Subcutaneous abdominal adipose tissue (tissue), 5 donors: Measurements from ENCODE around the gene CORO7.
"Not testable (repeated sequence)": the region's sequence is repeated elsewhere in the genome, so short reads cannot be mapped to it uniquely, and the experiment has no call there.

Source experiments
- H3K27ac ChIP-seq: one replicate; pipeline ENCODE4 v1.7.0; 2013; ENCODE audit warnings: low read depth, mild to moderate bottlenecking, inconsistent platforms, low read length, moderate library complexity
- H3K27me3 ChIP-seq, 5 donors: one replicate each; pipeline ENCODE4 v1.7.0; 2013; ENCODE audit warnings: low read length in 5 of 5, inconsistent platforms in 1 of 5; ENCODE audit not compliant: control insufficient read depth in 5 of 5, insufficient read depth in 4 of 5
- H3K36me3 ChIP-seq, 5 donors: one replicate each; pipeline ENCODE4 v1.7.0; 2013; ENCODE audit warnings: low read length in 5 of 5; ENCODE audit not compliant: control insufficient read depth in 5 of 5, insufficient read depth in 5 of 5
- H3K4me1 ChIP-seq, 5 donors: one replicate each; pipeline ENCODE4 v1.7.0; 2013; ENCODE audit warnings: low read length in 5 of 5, mild to moderate bottlenecking in 3 of 5, moderate library complexity in 1 of 5; ENCODE audit not compliant: control insufficient read depth in 5 of 5, insufficient read depth in 5 of 5
- H3K4me3 ChIP-seq, 5 donors: one replicate each; pipeline ENCODE4 v1.7.0; 2013; ENCODE audit warnings: low read length in 5 of 5, low read depth in 1 of 5
- H3K9ac ChIP-seq, 5 donors: one replicate each; pipeline ENCODE4 v1.7.0; 2013; ENCODE audit warnings: low read length in 5 of 5, mild to moderate bottlenecking in 4 of 5, moderate library complexity in 3 of 5
- H3K9me3 ChIP-seq, 5 donors: one replicate each; pipeline ENCODE4 v1.7.0; 2013; ENCODE audit warnings: low read length in 5 of 5; ENCODE audit not compliant: control insufficient read depth in 5 of 5
- donor health status: healthy.
- donor health status: healthy.
- donor health status: healthy.
- donor health status: healthy.
- donor health status: healthy.

The CORO7 gene

DNA sequence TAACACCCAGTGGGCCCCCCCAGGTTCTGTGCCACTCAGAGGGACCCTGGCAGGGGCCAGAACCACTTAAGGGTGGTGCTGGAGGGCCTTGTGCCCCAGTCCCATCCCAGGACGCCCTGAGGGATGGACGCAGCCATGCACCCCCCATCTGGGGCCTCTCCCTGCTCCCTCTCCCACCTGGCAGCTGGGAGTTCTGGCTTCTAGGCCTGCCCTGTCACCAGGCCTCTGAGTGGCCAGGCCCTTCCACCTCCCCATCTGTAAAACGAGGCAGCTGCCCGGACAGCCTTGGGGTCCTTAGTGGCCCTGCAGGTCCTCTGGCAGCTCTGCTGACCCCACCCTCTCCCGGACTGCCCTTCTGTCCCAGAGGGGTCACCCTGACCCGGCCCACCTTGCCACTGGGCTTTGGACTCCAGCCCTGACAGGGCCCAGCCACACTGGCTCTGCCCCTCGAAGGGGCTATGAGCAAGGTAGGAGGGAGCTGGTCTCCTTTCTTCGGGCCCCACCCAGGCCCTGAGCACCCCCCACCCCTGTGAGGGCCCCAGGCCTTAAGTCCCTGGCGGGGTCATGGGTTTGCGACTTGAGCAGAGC is 77.6 kb downstream of the CORO7 start:
- H3K4me1 ChIP-seq = peaks cover 0 to 12% (median 0%) of the 10 kb centered on the region in 5 donors
- H3K9me3 ChIP-seq = no peaks in the 10 kb centered on the region
- no peaks in the 10 kb centered on the region for H3K27me3 ChIP-seq
- H3K36me3 ChIP-seq = peaks cover 0 to 59% (median 36%) of the 10 kb centered on the region in 5 donors
- peak overlapping the region in 1 of 5 donors; percentile 31 for H3K9ac ChIP-seq
- H3K4me3 ChIP-seq = no peak overlapping the region
- H3K27ac ChIP-seq = no peak overlapping the region

DNA sequence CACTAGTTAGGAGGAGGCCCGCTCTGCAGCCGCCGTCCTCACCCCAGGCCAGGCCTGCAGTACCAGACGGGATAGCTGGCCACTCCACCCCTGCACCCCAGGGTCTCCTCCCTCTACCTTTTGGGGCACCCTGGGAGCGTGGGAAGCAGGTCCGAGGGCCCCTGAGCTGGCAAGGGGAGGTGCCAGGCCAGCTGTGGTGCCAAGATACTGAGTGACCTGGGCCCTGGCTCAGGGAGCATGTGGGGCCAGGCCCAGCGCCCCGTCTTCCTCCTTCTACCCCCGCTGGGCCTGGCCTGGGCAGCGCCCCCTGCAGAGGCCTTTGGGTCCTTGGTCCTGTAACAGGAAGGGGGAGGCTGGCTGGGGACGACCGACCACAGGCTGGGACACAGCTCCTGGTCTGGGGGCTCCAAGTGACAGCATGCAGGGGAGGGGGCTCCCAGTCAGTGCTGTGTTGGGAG is 78.2 kb downstream of the CORO7 start:
- Histone ChIP-seq H3K9ac (peak overlapping the region in 1 of 5 donors; percentile 31), H3K36me3 (peaks cover 0 to 64% (median 38%) of the 10 kb centered on the region in 5 donors), H3K4me1 (peaks cover 0 to 6% (median 0%) of the 10 kb centered on the region in 5 donors), H3K27me3 (peaks cover 0 to 2% (median 0%) of the 10 kb centered on the region in 5 donors), H3K27ac (no peak overlapping the region), H3K4me3 (no peak overlapping the region), H3K9me3 (no peaks in the 10 kb centered on the region)

DNA sequence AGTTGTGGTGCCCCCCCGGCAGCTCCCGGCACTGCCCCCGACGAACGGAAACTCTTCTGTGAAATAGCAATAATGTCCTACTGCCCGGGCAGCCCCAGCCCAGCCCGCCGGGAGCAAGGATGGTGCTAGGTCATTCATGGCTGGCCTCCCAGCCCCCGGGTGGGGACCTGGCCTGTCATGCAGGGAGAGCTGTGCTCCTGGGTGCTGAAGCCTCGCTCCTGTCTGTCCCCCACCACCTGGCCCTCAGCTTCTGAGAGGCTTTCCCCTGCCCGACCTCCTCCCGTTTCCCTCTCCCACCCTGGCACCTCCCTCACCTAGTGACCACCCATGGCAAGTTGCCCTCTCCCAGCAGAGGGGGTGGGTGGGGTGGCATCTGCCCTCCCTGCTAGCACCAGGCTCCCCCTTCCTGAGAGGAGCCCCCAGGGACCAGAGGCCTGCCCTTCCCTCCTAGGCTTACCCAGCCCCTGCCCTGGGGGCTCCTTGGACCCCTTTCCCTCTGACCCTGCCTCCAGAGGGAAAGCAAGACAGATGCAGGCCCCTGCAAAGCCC is 78.8 kb downstream of the CORO7 start:
- Histone ChIP-seq H3K9ac (no peak overlapping the region), H3K27ac (no peak overlapping the region), H3K27me3 (peaks cover 0 to 3% (median 0%) of the 10 kb centered on the region in 5 donors), H3K9me3 (no peaks in the 10 kb centered on the region), H3K4me1 (peaks cover 0 to 6% (median 0%) of the 10 kb centered on the region in 5 donors), H3K36me3 (peaks cover 0 to 69% (median 41%) of the 10 kb centered on the region in 5 donors), H3K4me3 (no peak overlapping the region)

DNA sequence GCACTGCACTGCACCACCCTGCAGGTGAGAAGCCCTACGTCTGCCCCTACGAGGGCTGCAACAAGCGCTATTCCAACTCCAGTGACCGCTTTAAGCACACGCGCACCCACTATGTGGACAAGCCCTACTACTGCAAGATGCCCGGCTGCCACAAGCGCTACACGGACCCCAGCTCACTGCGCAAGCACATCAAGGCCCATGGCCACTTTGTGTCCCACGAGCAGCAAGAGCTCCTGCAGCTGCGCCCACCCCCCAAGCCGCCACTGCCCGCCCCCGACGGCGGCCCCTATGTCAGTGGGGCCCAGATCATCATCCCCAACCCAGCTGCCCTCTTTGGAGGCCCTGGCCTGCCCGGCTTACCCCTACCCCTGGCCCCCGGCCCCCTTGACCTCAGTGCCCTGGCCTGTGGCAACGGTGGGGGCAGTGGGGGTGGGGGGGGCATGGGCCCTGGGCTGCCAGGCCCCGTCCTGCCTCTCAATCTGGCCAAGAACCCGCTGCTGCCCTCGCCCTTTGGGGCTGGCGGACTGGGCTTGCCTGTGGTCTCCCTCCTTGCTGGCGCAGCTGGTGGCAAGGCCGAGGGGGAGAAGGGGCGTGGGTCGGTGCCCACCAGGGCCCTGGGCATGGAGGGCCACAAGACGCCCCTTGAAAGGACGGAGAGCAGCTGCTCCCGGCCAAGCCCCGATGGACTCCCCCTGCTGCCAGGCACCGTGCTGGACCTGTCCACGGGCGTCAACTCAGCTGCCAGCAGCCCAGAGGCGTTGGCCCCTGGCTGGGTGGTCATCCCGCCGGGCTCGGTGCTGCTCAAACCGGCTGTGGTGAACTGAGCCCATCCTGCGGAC is 79.5 kb downstream of the CORO7 start:
- Histone ChIP-seq H3K27me3 (peaks cover 0 to 3% (median 0%) of the 10 kb centered on the region in 5 donors), H3K4me3 (no peak overlapping the region), H3K27ac (no peak overlapping the region), H3K36me3 (peaks cover 0 to 76% (median 42%) of the 10 kb centered on the region in 5 donors), H3K4me1 (peaks cover 0 to 6% (median 0%) of the 10 kb centered on the region in 5 donors), H3K9ac (no peak overlapping the region), H3K9me3 (no peaks in the 10 kb centered on the region)

DNA sequence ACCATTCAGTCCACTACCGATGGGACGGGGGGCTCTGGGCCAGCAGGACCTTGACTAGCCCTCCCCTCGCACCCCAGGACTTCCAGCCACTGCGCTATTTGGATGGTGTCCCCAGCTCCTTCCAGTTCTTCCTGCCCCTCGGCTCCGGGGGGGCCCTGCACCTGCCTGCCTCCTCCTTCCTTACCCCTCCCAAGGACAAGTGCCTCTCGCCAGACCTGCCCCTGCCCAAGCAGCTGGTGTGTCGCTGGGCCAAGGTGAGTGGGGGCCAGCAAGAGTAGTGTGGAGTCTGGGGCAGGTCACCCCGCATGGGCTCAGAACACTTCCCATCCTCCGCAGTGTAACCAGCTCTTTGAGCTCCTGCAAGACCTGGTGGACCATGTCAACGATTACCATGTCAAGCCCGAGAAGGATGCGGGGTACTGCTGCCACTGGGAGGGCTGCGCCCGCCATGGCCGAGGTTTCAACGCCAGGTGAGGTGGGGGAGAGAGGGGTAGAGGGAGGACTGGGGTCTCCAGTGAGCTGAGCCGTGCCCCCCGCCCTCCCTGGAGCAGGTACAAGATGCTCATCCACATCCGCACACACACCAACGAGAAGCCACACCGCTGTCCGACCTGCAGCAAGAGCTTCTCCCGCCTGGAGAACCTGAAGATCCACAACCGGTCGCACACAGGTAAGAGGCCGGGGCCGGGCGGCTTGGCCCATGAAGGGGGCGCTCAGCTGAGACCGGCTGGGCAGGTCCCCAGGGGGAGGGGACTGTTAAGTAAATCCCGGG is 81.5 kb downstream of the CORO7 start:
- Histone ChIP-seq H3K9me3 (no peaks in the 10 kb centered on the region), H3K4me1 (peaks cover 0 to 7% (median 3%) of the 10 kb centered on the region in 5 donors), H3K4me3 (no peak overlapping the region), H3K27ac (no peak overlapping the region), H3K36me3 (peaks cover 0 to 63% (median 36%) of the 10 kb centered on the region in 5 donors), H3K27me3 (peaks cover 0 to 3% (median 0%) of the 10 kb centered on the region in 5 donors), H3K9ac (no peak overlapping the region)

DNA sequence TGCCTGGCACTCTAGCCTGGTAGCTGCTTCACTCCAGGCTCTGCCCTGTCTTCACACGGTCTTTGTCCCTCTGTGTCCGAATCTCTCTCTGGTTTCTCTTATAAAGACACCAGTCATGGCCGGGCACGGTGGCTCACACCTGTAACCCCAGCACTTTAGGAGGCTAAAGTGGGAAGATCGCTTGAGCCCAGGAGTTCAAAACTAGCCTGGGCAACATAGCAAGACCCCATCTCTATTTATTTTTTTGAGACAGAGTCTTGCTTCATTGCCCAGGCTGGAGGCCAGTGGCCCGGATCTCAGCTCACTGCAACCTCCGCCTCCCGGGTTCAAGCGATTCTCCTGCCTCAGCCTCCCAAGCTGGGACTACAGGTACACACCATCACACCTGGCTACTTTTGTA is 82.7 kb downstream of the CORO7 start:
- not testable (repeated sequence) for H3K9me3 ChIP-seq, H3K27me3 ChIP-seq, H3K9ac ChIP-seq, H3K4me3 ChIP-seq, H3K27ac ChIP-seq
- peaks cover 0 to 51% (median 28%) of the 10 kb centered on the region in 5 donors for H3K36me3 ChIP-seq
- peaks cover 0 to 15% (median 12%) of the 10 kb centered on the region in 5 donors for H3K4me1 ChIP-seq

DNA sequence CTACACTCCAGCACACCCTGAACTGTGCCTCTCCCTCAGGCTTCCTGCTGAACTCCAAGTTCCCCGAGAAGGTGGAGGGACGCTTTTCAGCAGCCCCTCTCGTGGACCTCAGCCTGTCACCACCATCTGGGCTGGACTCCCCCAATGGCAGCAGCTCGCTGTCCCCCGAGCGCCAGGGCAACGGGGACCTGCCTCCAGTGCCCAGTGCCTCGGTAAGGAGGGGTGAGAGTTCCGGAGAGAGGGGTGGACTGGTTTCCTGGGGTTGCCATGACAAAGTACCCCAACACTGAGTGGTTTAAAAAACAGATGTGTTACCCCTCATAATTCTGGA is 83.1 kb downstream of the CORO7 start:
- H3K4me3 ChIP-seq = no peak overlapping the region
- H3K9me3 ChIP-seq = no peaks in the 10 kb centered on the region
- H3K9ac ChIP-seq = no peak overlapping the region
- H3K27me3 ChIP-seq = peaks cover 0 to 3% (median 0%) of the 10 kb centered on the region in 5 donors
- no peak overlapping the region for H3K27ac ChIP-seq
- peaks cover 0 to 19% (median 16%) of the 10 kb centered on the region in 5 donors for H3K4me1 ChIP-seq
- H3K36me3 ChIP-seq = peaks cover 0 to 50% (median 26%) of the 10 kb centered on the region in 5 donors

DNA sequence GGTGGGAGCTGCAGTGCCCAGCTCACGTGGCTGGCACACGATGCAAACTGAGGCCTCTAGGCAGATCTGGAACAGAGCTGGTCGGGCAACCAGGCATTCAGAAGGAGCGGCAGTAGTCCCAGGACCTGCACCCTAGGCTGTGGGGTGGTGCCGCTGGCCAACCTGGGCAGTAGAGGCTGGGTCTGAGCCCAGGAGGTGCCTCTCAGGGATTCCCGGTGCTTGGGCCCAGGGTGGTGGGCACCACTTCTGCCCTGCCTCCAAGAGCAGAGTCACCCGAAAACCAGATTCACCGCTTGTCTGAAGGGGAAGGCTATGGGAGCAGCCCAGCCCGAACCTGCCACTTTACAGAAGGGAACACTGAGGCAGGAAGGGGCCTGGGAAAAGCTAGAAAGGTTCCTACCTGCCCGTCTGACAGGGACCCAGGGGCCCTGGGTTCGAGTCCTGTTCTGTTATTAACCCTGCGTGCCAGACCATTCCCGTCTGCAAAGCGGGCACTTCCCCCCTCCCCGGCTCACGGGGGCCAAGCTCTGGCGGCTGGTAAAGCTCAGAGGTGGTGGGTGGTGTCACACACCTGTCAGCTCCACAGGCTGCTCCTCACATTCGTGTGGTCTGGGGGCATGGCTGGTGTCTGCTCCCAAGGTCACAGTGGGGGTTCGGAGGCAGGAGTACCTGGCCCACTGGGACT is 83.6 kb downstream of the CORO7 start:
- Histone ChIP-seq H3K9ac (no peak overlapping the region), H3K36me3 (peaks cover 0 to 50% (median 26%) of the 10 kb centered on the region in 5 donors), H3K4me3 (no peak overlapping the region), H3K9me3 (no peaks in the 10 kb centered on the region), H3K27ac (no peak overlapping the region), H3K27me3 (peaks cover 0 to 3% (median 0%) of the 10 kb centered on the region in 5 donors), H3K4me1 (peaks cover 0 to 24% (median 21%) of the 10 kb centered on the region in 5 donors)

DNA sequence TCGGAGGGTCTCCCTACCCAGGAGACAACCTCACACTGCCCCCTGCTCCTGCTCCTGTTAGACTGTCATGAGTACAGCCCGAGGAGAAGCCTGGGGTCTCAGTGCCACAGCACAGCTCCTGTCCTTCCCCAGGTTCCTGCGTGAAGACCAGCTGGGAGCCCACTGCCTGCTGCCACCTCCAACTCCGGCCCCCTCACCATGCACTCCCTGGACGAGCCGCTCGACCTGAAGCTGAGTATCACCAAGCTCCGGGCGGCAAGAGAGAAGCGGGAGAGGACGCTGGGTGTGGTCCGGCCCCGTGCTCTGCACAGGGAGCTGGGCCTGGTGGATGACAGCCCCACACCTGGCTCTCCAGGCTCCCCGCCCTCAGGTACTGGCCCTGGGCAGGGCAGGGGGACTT is 84.3 kb downstream of the CORO7 start:
- Histone ChIP-seq H3K9me3 (no peaks in the 10 kb centered on the region), H3K4me3 (no peak overlapping the region), H3K36me3 (peaks cover 0 to 43% (median 26%) of the 10 kb centered on the region in 5 donors), H3K4me1 (peaks cover 0 to 29% (median 25%) of the 10 kb centered on the region in 5 donors), H3K27ac (no peak overlapping the region), H3K27me3 (peaks cover 0 to 3% (median 0%) of the 10 kb centered on the region in 5 donors), H3K9ac (no peak overlapping the region)
